ENCODE measurements around the gene LIPC.

DNA sequence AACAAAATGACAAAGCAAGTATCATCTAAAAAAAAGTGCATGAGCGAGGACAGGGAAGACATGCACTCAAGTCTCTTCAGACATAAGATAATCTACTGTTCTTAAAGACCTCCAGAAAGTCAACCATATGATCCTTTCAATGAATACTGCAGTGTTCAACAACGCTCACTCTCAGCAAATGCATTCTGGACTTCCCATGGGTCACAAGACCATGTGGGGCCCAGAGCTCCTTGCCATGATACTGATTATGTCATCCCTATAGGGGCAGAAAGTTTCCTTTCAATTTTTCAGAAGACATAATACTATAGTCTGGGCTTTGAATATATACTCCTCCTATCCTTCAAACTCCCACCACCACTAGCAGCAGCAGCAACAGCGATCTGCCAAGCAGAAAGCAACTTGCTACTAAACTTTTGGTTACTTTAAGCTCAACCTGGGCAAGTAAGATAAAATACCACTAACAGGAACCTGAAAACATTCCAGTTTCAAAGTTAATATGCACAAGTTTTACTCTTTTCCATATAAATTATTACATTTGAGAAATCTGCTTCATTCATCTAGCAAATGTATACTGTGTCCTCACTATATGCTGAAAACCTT lies 174.2 kb downstream of the LIPC start:
- TF ChIP-seq, protein P1, sequence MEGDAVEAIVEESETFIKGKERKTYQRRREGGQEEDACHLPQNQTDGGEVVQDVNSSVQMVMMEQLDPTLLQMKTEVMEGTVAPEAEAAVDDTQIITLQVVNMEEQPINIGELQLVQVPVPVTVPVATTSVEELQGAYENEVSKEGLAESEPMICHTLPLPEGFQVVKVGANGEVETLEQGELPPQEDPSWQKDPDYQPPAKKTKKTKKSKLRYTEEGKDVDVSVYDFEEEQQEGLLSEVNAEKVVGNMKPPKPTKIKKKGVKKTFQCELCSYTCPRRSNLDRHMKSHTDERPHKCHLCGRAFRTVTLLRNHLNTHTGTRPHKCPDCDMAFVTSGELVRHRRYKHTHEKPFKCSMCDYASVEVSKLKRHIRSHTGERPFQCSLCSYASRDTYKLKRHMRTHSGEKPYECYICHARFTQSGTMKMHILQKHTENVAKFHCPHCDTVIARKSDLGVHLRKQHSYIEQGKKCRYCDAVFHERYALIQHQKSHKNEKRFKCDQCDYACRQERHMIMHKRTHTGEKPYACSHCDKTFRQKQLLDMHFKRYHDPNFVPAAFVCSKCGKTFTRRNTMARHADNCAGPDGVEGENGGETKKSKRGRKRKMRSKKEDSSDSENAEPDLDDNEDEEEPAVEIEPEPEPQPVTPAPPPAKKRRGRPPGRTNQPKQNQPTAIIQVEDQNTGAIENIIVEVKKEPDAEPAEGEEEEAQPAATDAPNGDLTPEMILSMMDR (IDR thresholded peaks at IDR 0.05) = no peak
- TF ChIP-seq ZFX (IDR thresholded peaks at IDR 0.05; ENCODE audit: borderline replicate concordance) = no peak
